Measurements from ENCODE around the gene CHD6.
"Not testable (repeated sequence)": the region's sequence is repeated elsewhere in the genome, so short reads cannot be mapped to it uniquely, and the experiment has no call there.

The CHD6 gene

GRCh38 chr20:41538810-41539596, 79.2 kb downstream of the CHD6 start:
- TF ChIP-seq CTCF (IDR thresholded peaks at IDR 0.05; ENCODE audit: low read depth, low read length) = no peak
- no peak overlapping the region for H3K4me3 ChIP-seq (replicated peaks in 1 of 2; ENCODE audit: low read depth in 2 of 2, low read length in 2 of 2)
- no peak for DNase-seq (ENCODE audit: low read depth in 2 of 2)

GRCh38 chr20:41537865-41538264, 80.3 kb downstream of the CHD6 start:
- no peak for DNase-seq (ENCODE audit: low read depth in 2 of 2)
- no peak overlapping the region for H3K4me3 ChIP-seq (replicated peaks in 1 of 2; ENCODE audit: low read depth in 2 of 2, low read length in 2 of 2)
- TF ChIP-seq CTCF (IDR thresholded peaks at IDR 0.05; ENCODE audit: low read depth, low read length) = no peak

- H3K4me3 ChIP-seq (replicated peaks in 1 of 2; ENCODE audit: low read depth in 2 of 2, low read length in 2 of 2); DNase-seq (ENCODE audit: low read depth in 2 of 2): not testable (repeated sequence)
Observed at GRCh38 chr20:41535551-41535950, 82.6 kb downstream of the CHD6 start.

- TF ChIP-seq CTCF (IDR thresholded peaks at IDR 0.05; ENCODE audit: low read depth, low read length) = no peak
- peak; percentile 8 to 33 for DNase-seq (ENCODE audit: low read depth in 2 of 2)
- H3K4me3 ChIP-seq (replicated peaks in 1 of 2; ENCODE audit: low read depth in 2 of 2, low read length in 2 of 2) = no peak overlapping the region
Observed at GRCh38 chr20:41534842-41535241, 83.3 kb downstream of the CHD6 start.

- no peak for TF ChIP-seq CTCF (IDR thresholded peaks at IDR 0.05; ENCODE audit: low read depth, low read length)
- DNase-seq (ENCODE audit: low read depth in 2 of 2) = no peak
- H3K4me3 ChIP-seq (replicated peaks in 1 of 2; ENCODE audit: low read depth in 2 of 2, low read length in 2 of 2) = no peak overlapping the region
Observed at GRCh38 chr20:41534170-41534569, 84.0 kb downstream of the CHD6 start.

- no peak for DNase-seq (ENCODE audit: low read depth in 2 of 2)
- TF ChIP-seq CTCF (IDR thresholded peaks at IDR 0.05; ENCODE audit: low read depth, low read length) = no peak
- H3K4me3 ChIP-seq (replicated peaks in 1 of 2; ENCODE audit: low read depth in 2 of 2, low read length in 2 of 2) = no peak overlapping the region
Observed at GRCh38 chr20:41533537-41534136, 84.5 kb downstream of the CHD6 start.

GRCh38 chr20:41532935-41533334, 85.2 kb downstream of the CHD6 start:
- no peak for DNase-seq (ENCODE audit: low read depth in 2 of 2)
- no peak overlapping the region for H3K4me3 ChIP-seq (replicated peaks in 1 of 2; ENCODE audit: low read depth in 2 of 2, low read length in 2 of 2)
- TF ChIP-seq CTCF (IDR thresholded peaks at IDR 0.05; ENCODE audit: low read depth, low read length) = no peak
